Measurements from ENCODE around the gene ADAR.
A peak's percentile ranks its signal among the peaks of the same experiment; 100 is the strongest.

The ADAR gene

GRCh38 chr1:154586641-154587040 is 21.3 kb downstream of the ADAR start:
- peak in 2 of 58 donors; percentile 12 to 14 for DNase-seq

- no peak for DNase-seq
Observed at GRCh38 chr1:154586231-154586630, 21.8 kb downstream of the ADAR start.

GRCh38 chr1:154584267-154584994 is 23.6 kb downstream of the ADAR start:
- no peak for DNase-seq

GRCh38 chr1:154583773-154584172 is 24.2 kb downstream of the ADAR start:
- DNase-seq: no peak

- no peak for DNase-seq
Observed at GRCh38 chr1:154582885-154583284, 25.1 kb downstream of the ADAR start.

GRCh38 chr1:154581766-154582165 is 26.2 kb downstream of the ADAR start:
- DNase-seq: no peak

- no peak for DNase-seq
Observed at GRCh38 chr1:154579374-154579773, 28.6 kb downstream of the ADAR start.

- DNase-seq: no peak
Observed at GRCh38 chr1:154578058-154578418, 29.9 kb downstream of the ADAR start.

- no peak for DNase-seq
Observed at GRCh38 chr1:154577346-154578057, 30.5 kb downstream of the ADAR start.

- DNase-seq: peak in 12 of 58 donors; percentile 7 to 45 (median 32)
Observed at GRCh38 chr1:154575951-154576566, 31.9 kb downstream of the ADAR start.

GRCh38 chr1:154575147-154575927 is 32.6 kb downstream of the ADAR start:
- peak in 3 of 58 donors; percentile 24 to 43 (median 41) for DNase-seq

- DNase-seq: peak in 39 of 58 donors; percentile 6 to 79 (median 34)
Observed at GRCh38 chr1:154574716-154575115, 33.3 kb downstream of the ADAR start.

GRCh38 chr1:154573168-154573510 is 34.8 kb downstream of the ADAR start:
- no peak for DNase-seq

- DNase-seq: no peak
Observed at GRCh38 chr1:154572468-154573167, 35.4 kb downstream of the ADAR start.

GRCh38 chr1:154571964-154572288 is 36.1 kb downstream of the ADAR start:
- DNase-seq: no peak

- no peak for DNase-seq
Observed at GRCh38 chr1:154571244-154571963, 36.6 kb downstream of the ADAR start.

- no peak for DNase-seq
Observed at GRCh38 chr1:154568157-154568815, 39.7 kb downstream of the ADAR start.

GRCh38 chr1:154567386-154568156 is 40.4 kb downstream of the ADAR start, which contains the start of gene CHRNB2:
TSS of gene CHRNB2 (plus strand) at chr1:154567778. CDS start at chr1:154568045, 267 bp downstream.
- peak in 52 of 58 donors; percentile 13 to 78 (median 44) for DNase-seq

GRCh38 chr1:154565876-154566275 is 42.1 kb downstream of the ADAR start:
- DNase-seq: no peak

All from anterior cingulate cortex (tissue), 58 donors.